Measurements from ENCODE around the gene CPTP. TPM values are rescaled to one million over a fixed set of nuclear protein-coding genes. Genes with fewer than 3 reads are reported as not detected.
"Not testable (repeated sequence)": the region's sequence is repeated elsewhere in the genome, so short reads cannot be mapped to it uniquely, and the experiment has no call there.

The CPTP gene
- total RNA-seq, 6 experiments from 2014 or later, result 24.6 to 31.5 (median 26.6) TPM

DNA sequence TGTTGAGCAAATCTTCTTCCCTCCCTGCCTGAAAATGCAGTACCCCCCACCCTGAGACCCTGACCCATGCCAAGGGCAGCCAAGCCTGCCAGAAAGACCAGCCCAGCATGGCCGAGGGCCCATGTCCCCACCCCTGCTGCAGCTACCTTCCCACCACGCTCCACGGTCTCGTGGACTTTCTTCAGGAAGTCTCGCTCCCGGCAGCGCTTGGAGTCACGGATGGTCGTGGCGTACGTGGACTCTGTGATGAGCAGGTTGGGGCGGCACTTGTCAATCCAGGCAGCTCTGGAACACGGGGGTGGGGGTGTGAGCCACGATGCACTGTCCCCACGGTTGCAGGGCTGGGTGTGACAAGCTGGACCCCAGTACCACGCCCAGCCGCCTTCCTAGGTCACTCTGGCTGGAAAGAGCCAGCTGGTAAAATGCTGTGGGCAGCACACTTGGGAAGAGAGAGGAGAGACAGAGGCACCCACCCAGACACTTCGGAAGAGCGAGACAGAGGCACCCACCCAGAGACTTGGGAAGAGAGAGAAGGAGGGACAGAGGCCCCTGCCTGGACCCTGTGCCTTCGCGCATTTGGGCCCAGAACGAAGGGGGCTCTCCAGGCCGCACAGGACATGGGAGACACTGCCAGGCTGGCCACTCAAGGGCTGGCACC, 9.8 kb upstream of the CPTP start:
- Mint-ChIP-seq H3K9me3 (no peaks in the 10 kb centered on the region), H3K36me3 (ENCODE audit: low read depth) (peaks cover 5% of the 10 kb centered on the region; the same call in 1 of the 2 replicates), H3K27me3 (ENCODE audit: insufficient read depth) (peaks cover 10% of the 10 kb centered on the region), H3K27ac (no peak overlapping the region), H3K4me3 (no peak overlapping the region), H3K4me1 (ENCODE audit: low read depth) (peaks cover 25% of the 10 kb centered on the region)
- TF ChIP-seq CTCF (IDR thresholded peaks at IDR 0.05), result no peak
- DNase-seq, result no peak

- Mint-ChIP-seq H3K36me3 (ENCODE audit: low read depth) (peaks cover 5% of the 10 kb centered on the region; the same call in 1 of the 2 replicates), H3K27ac (no peak overlapping the region; the same call in 1 of the 2 replicates), H3K9me3 (no peaks in the 10 kb centered on the region), H3K4me1 (ENCODE audit: low read depth) (peaks cover 25% of the 10 kb centered on the region), H3K27me3 (ENCODE audit: insufficient read depth) (peaks cover 15% of the 10 kb centered on the region), H3K4me3 (no peak overlapping the region)
- no peak for DNase-seq
- no peak for TF ChIP-seq CTCF (IDR thresholded peaks at IDR 0.05)
These were observed 9.1 kb upstream of the CPTP start for GRCh38 chr1:1315435-1315954.

- H3K36me3 Mint-ChIP-seq (ENCODE audit: low read depth); H3K4me3 Mint-ChIP-seq; DNase-seq; H3K9me3 Mint-ChIP-seq: not testable (repeated sequence)
- peaks cover 25% of the 10 kb centered on the region for H3K4me1 Mint-ChIP-seq (ENCODE audit: low read depth)
- H3K27me3 Mint-ChIP-seq (ENCODE audit: insufficient read depth), result peaks cover 15% of the 10 kb centered on the region
- H3K27ac Mint-ChIP-seq, result peak overlapping the region; percentile 42; the same call in 1 of the 2 replicates
These were observed 8.4 kb upstream of the CPTP start for GRCh38 chr1:1316199-1316598.

DNA sequence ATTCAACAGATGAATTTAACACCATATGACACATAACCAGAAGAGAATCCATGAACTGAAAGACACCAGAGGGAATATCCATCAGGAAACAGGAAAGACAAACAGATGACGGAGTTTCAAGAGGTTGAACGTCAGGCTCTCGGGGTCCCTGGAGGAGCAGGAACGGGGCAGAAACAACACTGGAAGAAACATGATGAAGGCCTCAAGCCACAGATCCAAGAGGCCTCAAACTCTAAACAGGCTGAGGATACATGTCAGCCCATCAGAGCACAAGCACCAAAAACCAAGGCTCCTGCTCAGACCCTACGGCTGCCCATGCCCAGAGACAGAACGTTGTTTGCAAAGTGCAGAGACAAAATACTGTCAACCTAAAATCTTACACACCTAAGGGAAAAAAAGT, 7.2 kb upstream of the CPTP start:
- H3K9me3 Mint-ChIP-seq, result no peaks in the 10 kb centered on the region
- peak overlapping the region; percentile 78 for H3K27ac Mint-ChIP-seq
- no peak for TF ChIP-seq CTCF (IDR thresholded peaks at IDR 0.05)
- H3K27me3 Mint-ChIP-seq (ENCODE audit: insufficient read depth), result peaks cover 15% of the 10 kb centered on the region
- peaks cover 31% of the 10 kb centered on the region for H3K4me1 Mint-ChIP-seq (ENCODE audit: low read depth)
- H3K4me3 Mint-ChIP-seq, result peak overlapping the region; percentile 23; the same call in 1 of the 2 replicates
- DNase-seq, result no peak
- H3K36me3 Mint-ChIP-seq (ENCODE audit: low read depth), result peaks cover 5% of the 10 kb centered on the region; the same call in 1 of the 2 replicates

DNA sequence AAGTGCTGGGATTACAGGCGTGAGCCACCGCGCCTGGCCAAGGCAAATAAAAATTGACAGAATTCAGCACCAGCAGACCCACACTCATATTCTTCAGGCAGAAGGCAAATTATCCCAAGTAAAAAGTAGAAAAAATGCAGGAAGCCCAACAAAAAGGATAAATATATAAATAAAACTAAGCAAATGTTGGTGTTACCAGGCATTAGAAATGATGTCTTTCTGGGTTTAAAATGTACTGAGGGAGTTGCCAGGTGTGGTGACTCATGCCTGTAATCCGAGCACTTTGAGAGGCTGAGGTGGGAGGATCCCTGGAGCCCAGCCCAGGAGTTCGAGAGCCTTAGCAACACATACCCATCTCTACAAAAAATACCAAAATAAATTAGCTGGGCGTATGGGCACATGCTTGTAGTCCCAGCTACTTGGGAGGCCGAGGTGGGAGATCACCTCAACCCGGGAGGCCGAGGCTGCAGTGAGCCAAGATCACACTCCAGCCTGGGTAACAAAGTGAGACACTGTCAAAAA, 6.4 kb upstream of the CPTP start:
- peak; percentile 95 for DNase-seq
- peaks cover 13% of the 10 kb centered on the region for H3K27me3 Mint-ChIP-seq (ENCODE audit: insufficient read depth)
- H3K9me3 Mint-ChIP-seq, result no peaks in the 10 kb centered on the region
- no peak for TF ChIP-seq CTCF (IDR thresholded peaks at IDR 0.05)
- peaks cover 38% of the 10 kb centered on the region for H3K4me1 Mint-ChIP-seq (ENCODE audit: low read depth)
- peak overlapping the region; percentile 9; the same call in 1 of the 2 replicates for H3K4me3 Mint-ChIP-seq
- H3K36me3 Mint-ChIP-seq (ENCODE audit: low read depth), result peaks cover 5% of the 10 kb centered on the region; the same call in 1 of the 2 replicates
- peak overlapping the region; percentile 91 for H3K27ac Mint-ChIP-seq

Measured in HFFc6 (cell line).